Measurements from ENCODE around the gene FDX1. TPM values are rescaled to one million over a fixed set of nuclear protein-coding genes. Genes with fewer than 3 reads are reported as not detected.

FDX1 gene
- total and polyA plus RNA-seq, 2 of the 8 experiments (the other 6 are each of a cell fraction or from before 2014, with no cell fraction given), result 3.7 to 9.6 TPM

- no peak for TF ChIP-seq CHD7 (IDR thresholded peaks at IDR 0.05; ENCODE audit: insufficient replicate concordance, low read length)
- TF ChIP-seq GTF2F1 (IDR thresholded peaks at IDR 0.05; ENCODE audit: borderline replicate concordance, low read depth, low read length), result no peak
- TF ChIP-seq SP1 (IDR thresholded peaks at IDR 0.05; ENCODE audit: low read depth, low read length), result no peak
- TF ChIP-seq NANOG (IDR thresholded peaks at IDR 0.05; ENCODE audit: insufficient read depth, low read depth, low read length, poor library complexity, severe bottlenecking), result no peak
- TF ChIP-seq FOSL1 (IDR thresholded peaks at IDR 0.05; ENCODE audit: insufficient read depth, low read depth, low read length), result no peak
- TF ChIP-seq RNF2 (IDR thresholded peaks at IDR 0.05; ENCODE audit: borderline replicate concordance, low read depth, low read length, missing control alignments, poor library complexity, severe bottlenecking), result no peak
- TF ChIP-seq CHD2 (IDR thresholded peaks at IDR 0.05; ENCODE audit: low read length), result no peak
These were observed 44.0 kb downstream of the FDX1 start (continued) for GRCh38 chr11:110473706-110474105.
